GM21423 (cell line): ENCODE data around the gene ABHD12.

ENCODE experiments used
- ATAC-seq: cut with Tn5 transposase; IDR thresholded peaks from one replicate; pipeline ENCODE4 v1.9.1; 2021; ENCODE audit warnings: mild to moderate bottlenecking, moderate library complexity; ENCODE audit not compliant: unreplicated experiment

ABHD12 gene

GRCh38 chr20:25259358-25259757, 131.3 kb downstream of the ABHD12 start:
- no peak for ATAC-seq

- no peak for ATAC-seq
Observed at GRCh38 chr20:25258828-25259227, 131.8 kb downstream of the ABHD12 start.

- no peak for ATAC-seq
Observed at GRCh38 chr20:25258476-25258805, 132.2 kb downstream of the ABHD12 start.

DNA sequence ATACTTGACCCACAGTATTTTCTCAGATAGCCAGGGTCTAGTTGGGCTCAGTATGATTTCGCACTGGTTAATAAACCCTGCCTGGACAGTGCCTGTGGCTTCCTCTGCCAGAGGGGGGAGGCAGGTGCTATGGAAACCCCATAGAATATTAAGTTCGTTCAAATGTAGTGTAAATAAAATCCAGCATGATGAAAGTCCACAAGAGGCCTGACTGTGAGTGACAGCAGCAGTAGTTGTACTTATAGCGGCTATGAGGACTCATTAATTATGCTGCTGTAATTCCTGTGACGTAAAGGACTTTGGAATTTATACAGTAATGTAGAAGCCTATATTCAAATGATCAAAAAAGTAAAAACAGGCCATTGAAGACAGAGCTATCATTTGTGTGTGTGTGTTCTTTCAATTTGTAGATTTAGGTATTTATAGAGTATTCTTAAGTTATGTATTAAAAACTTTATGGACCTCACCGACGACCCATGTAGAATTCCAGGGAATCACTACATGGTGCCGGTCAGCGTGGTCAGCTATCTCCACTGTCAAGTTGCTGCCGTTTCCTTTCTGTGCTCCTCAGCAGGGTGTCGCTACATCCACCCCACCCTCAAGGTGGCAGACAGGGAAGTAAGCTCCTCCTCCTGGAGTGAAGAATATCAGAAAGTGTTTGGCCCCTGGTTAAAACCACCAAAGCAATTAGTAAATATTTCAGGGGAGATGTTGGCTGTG, 132.7 kb downstream of the ABHD12 start:
- no peak for ATAC-seq

GRCh38 chr20:25257130-25257529, 133.5 kb downstream of the ABHD12 start:
- ATAC-seq, result no peak

DNA sequence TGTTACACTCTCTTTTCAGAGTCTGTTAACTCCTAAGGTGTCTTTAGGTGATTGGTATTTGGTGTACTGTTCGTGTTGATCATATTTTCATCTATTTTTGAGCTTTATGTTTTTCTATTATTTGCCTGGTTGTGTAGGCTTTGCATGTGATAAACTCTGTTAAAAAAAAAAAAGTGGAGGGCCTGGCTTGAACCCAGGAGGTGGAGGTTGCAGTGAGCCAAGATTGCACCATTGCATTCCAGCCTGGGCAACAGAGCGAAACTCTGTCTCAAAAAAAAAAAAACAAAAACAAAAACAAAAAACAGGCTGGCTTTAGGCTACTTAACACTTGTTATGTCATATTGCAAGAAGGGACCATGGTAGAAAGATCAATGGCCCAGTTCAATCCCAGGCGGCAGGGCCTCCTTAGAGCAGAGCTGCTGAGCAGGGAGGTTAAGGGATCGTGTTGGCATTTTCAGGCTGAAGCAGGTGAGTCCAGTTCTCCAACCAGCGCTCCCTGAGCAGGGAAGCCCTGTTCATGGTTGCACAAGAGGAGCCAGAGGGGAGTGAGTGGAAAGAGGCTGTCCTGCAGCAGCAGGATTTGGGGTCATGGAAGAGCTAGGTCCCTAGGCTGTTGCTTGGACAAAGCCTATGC, 134.3 kb downstream of the ABHD12 start:
- no peak for ATAC-seq

DNA sequence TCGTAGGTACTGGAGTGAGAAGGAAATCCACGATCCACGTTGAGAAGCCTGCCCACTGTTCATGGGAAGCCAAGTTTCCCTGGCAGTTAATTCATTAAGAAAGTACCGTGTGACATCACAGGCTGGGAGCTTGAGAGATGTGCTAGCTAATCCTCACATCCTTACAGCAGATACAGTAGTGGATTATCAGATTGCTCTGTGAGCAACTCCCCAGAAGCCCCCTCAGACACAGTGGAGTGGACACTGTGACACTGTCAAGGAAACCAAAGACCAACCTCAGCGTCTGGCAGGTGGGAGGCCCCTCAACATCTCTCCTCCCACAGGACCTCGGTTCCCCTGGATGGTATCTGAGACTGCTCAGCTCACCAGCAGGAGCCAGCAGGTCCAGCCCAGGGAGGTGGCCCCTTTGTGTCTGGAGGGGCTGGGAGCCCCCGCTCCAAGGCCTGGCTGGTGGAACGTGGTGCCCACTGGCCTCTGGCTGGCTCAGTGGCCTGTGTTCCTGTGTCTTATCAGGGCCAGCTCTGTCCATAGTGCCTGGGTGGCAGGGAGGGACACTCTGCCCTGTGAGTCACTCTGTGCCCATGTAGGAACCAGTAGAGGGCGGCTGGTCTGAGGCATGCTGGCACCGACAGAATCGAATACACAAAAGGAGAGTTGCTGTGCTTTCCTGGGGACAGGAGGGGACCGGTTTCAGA, 135.5 kb downstream of the ABHD12 start:
- ATAC-seq, result no peak

- ATAC-seq, result no peak
Observed at GRCh38 chr20:25254571-25254970, 136.1 kb downstream of the ABHD12 start.

- ATAC-seq, result no peak
Observed at GRCh38 chr20:25253606-25254275, 136.9 kb downstream of the ABHD12 start.

GRCh38 chr20:25252686-25253421, 137.8 kb downstream of the ABHD12 start:
- no peak for ATAC-seq

DNA sequence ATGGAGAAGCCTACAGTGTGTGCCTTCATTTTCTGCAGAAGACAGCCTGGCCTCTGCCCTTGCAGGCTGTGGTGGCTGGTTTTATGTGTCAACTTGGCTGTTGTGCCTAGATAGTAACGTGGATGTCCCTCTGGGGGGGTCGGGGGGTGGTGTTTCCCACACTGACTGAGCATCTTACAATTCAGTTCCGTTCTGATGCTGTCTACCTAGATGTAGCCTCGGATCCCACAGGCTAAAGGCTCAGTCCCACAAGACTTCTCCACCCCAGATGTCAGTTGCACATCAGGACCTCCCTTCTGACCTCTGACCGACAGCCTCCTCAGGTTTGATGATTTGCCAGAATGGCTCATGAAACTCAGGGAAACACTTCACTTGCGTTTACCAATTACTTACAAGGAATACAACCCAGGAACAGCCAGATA, 138.4 kb downstream of the ABHD12 start:
- ATAC-seq, result no peak

GRCh38 chr20:25251558-25251957, 139.1 kb downstream of the ABHD12 start:
- no peak for ATAC-seq

GRCh38 chr20:25251019-25251418, 139.6 kb downstream of the ABHD12 start:
- ATAC-seq, result no peak

DNA sequence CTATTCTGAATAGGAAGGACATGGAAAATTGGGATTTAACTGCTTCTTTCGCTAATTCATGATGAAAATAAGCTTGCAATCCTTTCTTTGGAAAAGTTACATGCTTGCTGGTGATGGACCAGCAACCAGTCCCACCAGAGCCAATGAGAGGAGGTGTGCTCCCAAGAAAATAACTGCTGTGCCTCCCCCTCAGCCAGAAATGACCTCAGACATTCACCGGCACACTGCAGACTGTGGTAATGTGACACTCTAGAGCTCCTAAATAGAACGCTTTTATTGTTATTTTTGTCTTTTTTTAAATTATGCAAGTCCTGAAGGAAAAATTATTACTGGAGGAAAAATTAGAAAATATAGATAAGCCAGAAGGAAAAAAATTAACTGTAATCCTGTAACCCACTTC, 140.1 kb downstream of the ABHD12 start:
- ATAC-seq, result no peak
